ENCODE results near the gene GTSF1L. TPM values are rescaled to one million over a fixed set of nuclear protein-coding genes. Genes with fewer than 3 reads are reported as not detected.

The GTSF1L gene
- total RNA-seq, 1 experiment from 2014 or later = not detected

DNA sequence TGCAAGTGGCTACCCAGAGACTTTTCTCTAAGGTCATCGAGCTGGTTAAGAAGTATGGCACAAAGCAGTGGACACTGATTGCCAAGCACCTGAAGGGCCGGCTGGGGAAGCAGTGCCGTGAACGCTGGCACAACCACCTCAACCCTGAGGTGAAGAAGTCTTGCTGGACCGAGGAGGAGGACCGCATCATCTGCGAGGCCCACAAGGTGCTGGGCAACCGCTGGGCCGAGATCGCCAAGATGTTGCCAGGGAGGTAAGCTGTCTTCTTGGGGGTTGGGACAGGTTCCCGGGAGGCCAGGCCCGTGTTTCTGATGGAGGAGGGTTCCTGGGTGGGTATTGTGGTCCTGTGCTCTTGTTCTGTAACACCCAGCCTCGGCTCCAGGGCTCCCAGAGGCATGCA, 40.0 kb downstream of the GTSF1L start:
- H3K23ac ChIP-seq (ENCODE audit: insufficient read length, low read depth, low read length) = no peak overlapping the region
- no peak overlapping the region for H3K4ac ChIP-seq (ENCODE audit: low read depth, low read length)
- Mint-ChIP-seq H3K4me3 (no peak overlapping the region), H3K4me1 (peaks cover 6 to 7% of the 10 kb centered on the region in 2 experiments), H3K27ac (no peak overlapping the region; a peak in 2 of 7 replicates), H3K36me3 (ENCODE audit: insufficient read depth in 1 of 3, low read depth in 3 of 3) (peaks cover 25 to 61% (median 52%) of the 10 kb centered on the region in 3 experiments; a peak in 6 of 7 replicates), H3K27me3 (ENCODE audit: low read depth) (no peaks in the 10 kb centered on the region), H3K9me3 (no peaks in the 10 kb centered on the region)
- H4K20me1 ChIP-seq (ENCODE audit: control insufficient read depth, insufficient read depth, insufficient read length) = no peaks in the 10 kb centered on the region
- H2BK120ac ChIP-seq (ENCODE audit: low read depth, low read length, poor library complexity, severe bottlenecking) = no peak overlapping the region
- no peak overlapping the region for H4K91ac ChIP-seq (ENCODE audit: insufficient read length, low read depth, low read length)
- no peak overlapping the region for H4K5ac ChIP-seq (ENCODE audit: insufficient read length, low read depth, low read length)
- H3K27me3 ChIP-seq (ENCODE audit: insufficient read depth, low read length) = no peaks in the 10 kb centered on the region
- H3K79me2 ChIP-seq (ENCODE audit: insufficient read depth, low read length) = no peaks in the 10 kb centered on the region
- H3K56ac ChIP-seq (ENCODE audit: insufficient read length, low read depth, low read length) = no peak overlapping the region
- H3K9me3 ChIP-seq (ENCODE audit: control insufficient read depth, low read depth, low read length) = no peaks in the 10 kb centered on the region
- H3K14ac ChIP-seq (ENCODE audit: insufficient read depth, low read length) = no peak overlapping the region
- no peak for DNase-seq
- H3T11ph ChIP-seq (ENCODE audit: low read length) = no peak overlapping the region
- no peaks in the 10 kb centered on the region for H3K79me1 ChIP-seq (ENCODE audit: insufficient read depth, low read depth, low read length, poor library complexity, severe bottlenecking)
- no peak overlapping the region for H2AK5ac ChIP-seq (ENCODE audit: insufficient read length, low read length)
- H2BK5ac ChIP-seq (ENCODE audit: insufficient read length, low read length) = no peak overlapping the region
- no peak overlapping the region for H4K8ac ChIP-seq (replicated peaks; ENCODE audit: insufficient read length, low read depth, low read length)
- no peak overlapping the region for H2BK20ac ChIP-seq (ENCODE audit: low read depth, low read length, poor library complexity, severe bottlenecking)
- no peak overlapping the region for H2BK15ac ChIP-seq (ENCODE audit: low read depth, low read length)
- H3K23me2 ChIP-seq (ENCODE audit: insufficient read length, low read depth, low read length, poor library complexity, severe bottlenecking) = no peaks in the 10 kb centered on the region
- no peak overlapping the region for H3K18ac ChIP-seq (ENCODE audit: insufficient read length, low read depth, low read length)
- no peak overlapping the region for H2AFZ ChIP-seq (ENCODE audit: low read length)
- no CpG with 5 or more reads among the region's 13 CpGs for WGBS (ENCODE audit: extremely low coverage, insufficient read length, low lambda C conversion rate)
- TF ChIP-seq CTCF (conservative IDR thresholded peaks at IDR 0.05) = no peak
- H3K4me1 ChIP-seq (ENCODE audit: insufficient read depth, low read length) = no peaks in the 10 kb centered on the region
- no peak overlapping the region for H3K9ac ChIP-seq (ENCODE audit: extremely low read depth, insufficient read length, low read length)
- no peak overlapping the region for H3K27ac ChIP-seq (ENCODE audit: insufficient read length, low read depth, low read length)
- no peak overlapping the region for H2BK12ac ChIP-seq (ENCODE audit: insufficient read length, low read depth, low read length)
- no peak overlapping the region for H3K4me2 ChIP-seq (ENCODE audit: insufficient read depth, insufficient read length, low read length)
